Neural progenitor cell (in vitro differentiated cells): ENCODE measurements around the gene MSANTD1.

ENCODE experiments used
- EZH2 ChIP-seq: fragments of 200-600 bp; sonication (generic); IDR thresholded peaks from 2 replicates; pipeline ENCODE4 v1.6.1; 2017; ENCODE audit warnings: antibody characterized with exemption, mild to moderate bottlenecking, moderate library complexity
- EZH2phosphoT487 ChIP-seq: fragments of 200-600 bp; sonication (generic); IDR thresholded peaks from 2 replicates; pipeline ENCODE4 v1.6.1; 2017; ENCODE audit warnings: antibody characterized with exemption
- TF ChIP-seq, protein P1 (sequence below): fragments of 200-600 bp; sonication (generic); IDR thresholded peaks from 2 replicates; pipeline ENCODE4 v1.5.1; 2017; ENCODE audit warnings: antibody characterized with exemption, mild to moderate bottlenecking

GRCh38 chr4:3237266-3237665 is 11.7 kb upstream of the MSANTD1 start:
- TF ChIP-seq EZH2phosphoT487 (no peak), EZH2 (no peak)
- TF ChIP-seq, protein P1, sequence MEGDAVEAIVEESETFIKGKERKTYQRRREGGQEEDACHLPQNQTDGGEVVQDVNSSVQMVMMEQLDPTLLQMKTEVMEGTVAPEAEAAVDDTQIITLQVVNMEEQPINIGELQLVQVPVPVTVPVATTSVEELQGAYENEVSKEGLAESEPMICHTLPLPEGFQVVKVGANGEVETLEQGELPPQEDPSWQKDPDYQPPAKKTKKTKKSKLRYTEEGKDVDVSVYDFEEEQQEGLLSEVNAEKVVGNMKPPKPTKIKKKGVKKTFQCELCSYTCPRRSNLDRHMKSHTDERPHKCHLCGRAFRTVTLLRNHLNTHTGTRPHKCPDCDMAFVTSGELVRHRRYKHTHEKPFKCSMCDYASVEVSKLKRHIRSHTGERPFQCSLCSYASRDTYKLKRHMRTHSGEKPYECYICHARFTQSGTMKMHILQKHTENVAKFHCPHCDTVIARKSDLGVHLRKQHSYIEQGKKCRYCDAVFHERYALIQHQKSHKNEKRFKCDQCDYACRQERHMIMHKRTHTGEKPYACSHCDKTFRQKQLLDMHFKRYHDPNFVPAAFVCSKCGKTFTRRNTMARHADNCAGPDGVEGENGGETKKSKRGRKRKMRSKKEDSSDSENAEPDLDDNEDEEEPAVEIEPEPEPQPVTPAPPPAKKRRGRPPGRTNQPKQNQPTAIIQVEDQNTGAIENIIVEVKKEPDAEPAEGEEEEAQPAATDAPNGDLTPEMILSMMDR = no peak
